Progenitor cell of endocrine pancreas (in vitro differentiated cells): ENCODE data around the gene CDH4. TPM values are rescaled to one million over a fixed set of nuclear protein-coding genes. Genes with fewer than 3 reads are reported as not detected.

Experiments
- DNase-seq: peaks from one replicate; pipeline ENCODE4 v3.0.0; 2021; ENCODE audit warnings: low spot score; ENCODE audit not compliant: unreplicated experiment
- H3K27ac Mint-ChIP-seq: 2 replicates; pipeline ENCODE4 v1.8.0; 2021; ENCODE audit warnings: mild to moderate bottlenecking, moderate library complexity, mixed read lengths
- H3K27me3 Mint-ChIP-seq: 2 replicates; pipeline ENCODE4 v1.8.0; 2021; ENCODE audit warnings: mixed read lengths
- H3K36me3 Mint-ChIP-seq: 2 replicates; pipeline ENCODE4 v1.8.0; 2022; ENCODE audit warnings: mixed read lengths; ENCODE audit not compliant: insufficient read depth
- H3K4me1 Mint-ChIP-seq: 2 replicates; pipeline ENCODE4 v1.8.0; 2021; ENCODE audit warnings: low read depth, mixed read lengths
- H3K4me3 Mint-ChIP-seq: 2 replicates; pipeline ENCODE4 v1.8.0; 2021; ENCODE audit warnings: low read depth, mild to moderate bottlenecking, moderate library complexity, mixed read lengths
- H3K9me3 Mint-ChIP-seq: 2 replicates; pipeline ENCODE4 v1.8.0; 2021; ENCODE audit warnings: low read depth, mixed read lengths
- CTCF ChIP-seq: fragments of 200-600 bp; sonication (generic); IDR thresholded peaks from one replicate; pipeline ENCODE4 v1.5.0; 2021; ENCODE audit warnings: antibody characterized with exemption, mild to moderate bottlenecking; ENCODE audit not compliant: unreplicated experiment
- total RNA-seq: library from RNA; stranded (reverse); gene quantifications from 2 replicates; pipeline ENCODE4 v1.2.1, GENCODE V29; 2021

CDH4 gene
- total RNA-seq, 1 donor from 2014 or later, result 0.43 TPM

GRCh38 chr20:61252601-61253263 lies 671 bp downstream of the CDH4 start:
- no peak for DNase-seq
- no peak for TF ChIP-seq CTCF
- peaks cover 2% of the 10 kb centered on the region for H3K4me1 Mint-ChIP-seq
- no peak overlapping the region for H3K27ac Mint-ChIP-seq
- H3K36me3 Mint-ChIP-seq, result no peaks in the 10 kb centered on the region
- peaks cover 80% of the 10 kb centered on the region for H3K27me3 Mint-ChIP-seq
- H3K9me3 Mint-ChIP-seq, result no peaks in the 10 kb centered on the region
- no peak overlapping the region for H3K4me3 Mint-ChIP-seq

GRCh38 chr20:61253264-61253639 lies 1.2 kb downstream of the CDH4 start:
- DNase-seq, result peak; percentile 28
- no peaks in the 10 kb centered on the region for H3K9me3 Mint-ChIP-seq
- peaks cover 76% of the 10 kb centered on the region for H3K27me3 Mint-ChIP-seq
- H3K36me3 Mint-ChIP-seq, result no peaks in the 10 kb centered on the region
- H3K4me3 Mint-ChIP-seq, result peak overlapping the region; percentile 38
- H3K4me1 Mint-ChIP-seq, result peaks cover 2% of the 10 kb centered on the region
- H3K27ac Mint-ChIP-seq, result no peak overlapping the region
- peak; percentile 56 for TF ChIP-seq CTCF

GRCh38 chr20:61253640-61254511 lies 1.8 kb downstream of the CDH4 start:
- TF ChIP-seq CTCF, result no peak
- H3K36me3 Mint-ChIP-seq, result no peaks in the 10 kb centered on the region
- peaks cover 2% of the 10 kb centered on the region for H3K4me1 Mint-ChIP-seq
- no peaks in the 10 kb centered on the region for H3K9me3 Mint-ChIP-seq
- no peak for DNase-seq
- H3K27ac Mint-ChIP-seq, result no peak overlapping the region
- peaks cover 76% of the 10 kb centered on the region for H3K27me3 Mint-ChIP-seq
- peak overlapping the region; percentile 72 for H3K4me3 Mint-ChIP-seq

GRCh38 chr20:61254881-61255626 lies 3.0 kb downstream of the CDH4 start:
- Mint-ChIP-seq H3K36me3 (no peaks in the 10 kb centered on the region), H3K9me3 (no peaks in the 10 kb centered on the region), H3K4me1 (peaks cover 2% of the 10 kb centered on the region), H3K27me3 (peaks cover 76% of the 10 kb centered on the region), H3K4me3 (no peak overlapping the region), H3K27ac (no peak overlapping the region)
- DNase-seq, result no peak
- no peak for TF ChIP-seq CTCF

GRCh38 chr20:61256365-61256764 lies 4.3 kb downstream of the CDH4 start:
- H3K36me3 Mint-ChIP-seq, result no peaks in the 10 kb centered on the region
- no peak for TF ChIP-seq CTCF
- no peak overlapping the region for H3K4me3 Mint-ChIP-seq
- H3K4me1 Mint-ChIP-seq, result peaks cover 2% of the 10 kb centered on the region
- DNase-seq, result no peak
- H3K27ac Mint-ChIP-seq, result no peak overlapping the region
- peaks cover 75% of the 10 kb centered on the region for H3K27me3 Mint-ChIP-seq
- no peaks in the 10 kb centered on the region for H3K9me3 Mint-ChIP-seq
